H54 (cell line): ENCODE measurements around the gene GPR101.
A peak's percentile ranks its signal among the peaks of the same experiment; 100 is the strongest.
"Not testable (repeated sequence)": the region's sequence is repeated elsewhere in the genome, so short reads cannot be mapped to it uniquely, and the experiment has no call there.

Source experiments
- DNase-seq: peaks from one replicate; pipeline ENCODE4 v3.0.0; 2011; ENCODE audit warnings: low spot score, mixed read lengths; ENCODE audit not compliant: insufficient read length
- FAIRE-seq: peaks from 3 replicates; lab custom pipeline; 2011; peaks lifted over from hg19 to GRCh38; lab: Jason Lieb, UNC
- POLR2A ChIP-seq: IDR thresholded peaks from 2 replicates; pipeline ENCODE4 v1.6.1; 2011; ENCODE audit warnings: low read depth, mild to moderate bottlenecking, low read length

GPR101 gene

DNA sequence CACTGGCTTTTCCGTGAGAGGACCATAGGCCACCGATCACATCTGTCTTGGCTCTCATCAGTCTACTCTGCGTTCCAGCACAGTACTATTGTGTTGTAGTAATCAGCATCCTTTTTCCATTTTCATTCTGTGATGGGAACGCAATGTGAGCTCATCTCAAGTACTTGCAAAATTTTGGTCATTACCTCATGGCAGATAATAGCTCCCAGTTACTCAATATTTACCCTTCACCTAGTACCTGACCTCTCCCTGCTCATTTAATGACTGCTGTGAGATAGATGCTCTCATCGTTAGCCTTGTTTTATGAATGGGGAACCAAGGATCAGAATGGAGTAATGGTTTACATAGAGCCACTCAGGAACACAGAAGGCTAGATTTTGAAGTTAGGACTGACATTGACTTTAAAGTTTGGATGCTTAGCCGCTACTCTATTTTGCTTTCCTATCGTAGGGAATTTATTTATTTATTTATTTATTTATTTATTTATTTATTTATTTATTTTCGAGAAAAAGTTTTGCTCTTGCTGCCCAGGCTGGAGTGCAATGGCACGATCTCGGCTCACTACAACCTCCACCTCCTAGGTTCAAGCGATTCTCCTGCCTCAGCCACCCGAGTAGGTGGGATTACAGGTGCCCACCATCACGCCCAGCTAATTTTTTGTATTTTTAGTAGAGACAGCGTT, 6.5 kb upstream of the GPR101 start:
- DNase-seq (no peak), FAIRE-seq (no peak)
- TF ChIP-seq POLR2A: no peak

DNA sequence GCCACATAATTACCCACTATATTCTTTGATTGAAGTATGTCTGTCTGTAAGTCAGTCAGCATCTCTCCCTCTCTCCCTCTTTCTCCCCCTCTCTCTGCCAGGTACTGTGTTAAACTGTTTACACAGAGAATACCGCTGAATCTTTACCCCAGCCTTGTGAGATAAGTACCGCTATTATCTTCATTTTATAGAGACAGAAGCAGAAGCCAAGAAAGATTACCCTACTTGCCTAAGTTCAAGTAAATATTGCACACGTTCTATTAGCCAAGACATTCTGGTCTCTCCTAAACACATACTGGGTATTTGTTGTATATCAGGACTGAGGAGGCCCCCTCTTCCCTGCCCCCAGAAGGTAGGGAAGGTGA, 695 bp upstream of the GPR101 start:
- DNase-seq (no peak), FAIRE-seq (no peak)
- no peak for TF ChIP-seq POLR2A

DNA sequence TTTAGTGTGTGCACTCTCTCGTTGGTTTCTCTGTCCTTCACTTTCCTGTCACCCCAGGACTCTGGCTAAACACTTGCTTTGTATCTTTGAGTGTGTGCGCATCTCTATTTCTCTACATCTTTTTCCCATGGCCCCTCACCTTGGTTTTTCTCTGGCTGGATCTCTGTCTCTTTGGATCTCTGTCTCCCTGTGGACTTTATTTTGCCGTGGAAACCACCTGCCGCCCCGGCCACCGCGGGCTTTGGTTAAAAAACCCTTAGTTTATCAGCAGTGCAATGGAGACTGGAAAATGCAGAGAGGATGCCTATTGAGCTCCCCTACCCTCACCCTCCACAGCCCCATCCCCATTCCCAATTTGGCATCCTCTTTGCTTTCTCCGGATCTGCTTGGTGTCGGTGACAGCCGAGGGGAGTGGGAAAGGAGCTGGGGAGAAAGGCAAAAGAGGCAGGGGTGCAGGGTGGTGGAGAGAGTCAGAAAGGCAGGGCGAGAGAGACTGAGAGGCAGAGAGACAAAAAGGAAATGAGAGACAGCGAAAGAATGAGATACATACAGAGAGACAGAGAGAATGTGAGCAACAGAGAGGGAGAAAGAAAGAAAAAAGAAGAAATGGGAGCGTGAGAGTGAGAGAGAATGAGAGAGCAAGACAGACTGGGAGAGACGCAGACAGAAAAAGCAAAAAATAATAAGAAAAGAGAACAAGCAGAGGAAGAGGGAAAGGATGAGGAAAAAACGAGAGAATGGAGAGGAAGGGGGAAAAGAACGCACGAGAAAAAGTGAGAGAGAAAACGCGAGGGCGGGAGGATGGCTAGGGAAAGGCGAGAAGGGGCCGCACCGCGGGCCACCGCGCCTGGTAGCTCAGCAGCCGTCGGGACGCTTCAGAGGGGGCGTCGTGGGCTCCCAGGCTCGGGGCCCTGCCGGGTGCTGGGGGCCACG, 688 bp downstream of the GPR101 start:
- FAIRE-seq: no peak

DNA sequence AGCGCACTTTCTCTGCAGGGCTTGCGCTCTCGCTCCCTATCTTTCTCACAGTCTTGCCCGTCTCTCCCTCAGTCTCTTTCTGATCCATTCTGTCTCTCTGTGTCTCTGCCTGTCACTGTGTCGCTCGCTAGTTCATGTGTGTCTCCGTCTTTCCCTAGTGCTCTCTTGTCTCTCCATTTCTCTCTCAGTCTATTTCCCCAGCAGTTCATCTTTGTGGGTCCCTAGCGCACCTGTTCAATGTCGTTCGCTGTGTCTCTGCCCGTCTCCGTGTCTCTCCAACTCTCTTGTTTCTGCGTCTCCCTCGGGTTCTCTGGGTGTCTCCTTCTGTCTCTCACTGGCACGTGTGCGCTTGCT, 1.5 kb downstream of the GPR101 start:
- DNase-seq: no peak
- TF ChIP-seq POLR2A: no peak
- FAIRE-seq: no peak

More for the DNA sequence above, 688 bp downstream of the GPR101 start:
- DNase-seq: no peak
- no peak for TF ChIP-seq POLR2A

DNA sequence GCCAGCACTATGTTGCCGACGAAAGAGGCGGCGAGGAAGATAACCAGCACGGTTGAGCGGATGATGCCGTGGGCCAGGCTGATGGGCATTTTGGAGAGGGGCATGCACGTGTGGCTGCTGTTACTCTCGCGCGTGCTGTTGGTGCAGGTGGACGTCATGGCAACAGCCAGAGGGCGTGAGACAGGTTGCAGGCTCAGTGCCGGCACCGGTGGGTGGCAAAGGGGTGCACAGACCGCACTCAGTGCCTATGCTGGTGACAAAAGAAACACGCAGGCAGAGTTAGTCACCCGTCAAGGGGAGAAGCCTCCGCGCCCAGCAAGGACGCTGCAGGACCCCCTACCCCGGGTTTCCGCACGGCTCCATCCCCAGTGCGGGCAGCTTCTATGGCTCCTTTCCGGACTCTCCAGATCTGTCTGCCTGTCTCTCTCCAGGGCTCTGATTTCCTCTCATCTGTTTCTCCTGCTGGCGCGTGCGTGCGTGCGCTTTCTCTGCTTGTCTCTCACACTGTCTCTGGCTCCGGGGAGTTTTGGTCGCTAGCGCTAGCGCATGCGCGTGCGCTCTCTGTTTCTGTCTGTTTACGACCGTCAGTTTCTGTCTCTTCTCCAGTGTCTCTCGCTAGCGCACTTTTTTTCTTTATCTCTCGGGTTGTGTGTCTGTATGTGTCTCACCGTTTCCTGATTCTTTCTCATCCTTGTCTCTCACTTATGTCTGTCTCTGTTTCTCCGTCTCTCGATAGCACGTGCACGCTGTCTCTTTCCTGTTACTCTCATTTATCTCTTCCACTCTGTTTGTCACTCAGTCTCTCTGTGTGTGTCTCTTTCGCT, 2.1 kb downstream of the GPR101 start:
- TF ChIP-seq POLR2A: no peak
- DNase-seq (no peak), FAIRE-seq (no peak)

DNA sequence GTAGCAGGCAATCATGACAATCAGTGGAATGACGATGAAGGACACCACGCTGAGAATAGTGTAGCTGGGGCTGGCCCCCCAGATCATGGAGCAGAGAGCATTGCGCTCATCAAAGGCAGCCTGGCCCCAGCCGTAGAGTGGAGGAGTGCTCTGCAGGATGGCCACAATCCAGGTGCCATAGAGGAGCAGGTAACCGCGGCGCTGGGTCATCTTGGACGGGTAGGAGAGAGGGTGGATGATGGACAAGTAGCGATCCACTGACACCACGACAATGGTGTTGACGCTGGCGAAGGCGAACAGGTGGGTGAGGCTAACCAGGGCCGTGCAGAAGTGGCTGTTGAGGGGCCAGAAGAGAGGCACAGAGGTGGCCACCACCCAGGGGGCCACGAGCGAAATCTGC, 2.8 kb downstream of the GPR101 start:
- FAIRE-seq: no peak
- no peak for TF ChIP-seq POLR2A
- DNase-seq: no peak

DNA sequence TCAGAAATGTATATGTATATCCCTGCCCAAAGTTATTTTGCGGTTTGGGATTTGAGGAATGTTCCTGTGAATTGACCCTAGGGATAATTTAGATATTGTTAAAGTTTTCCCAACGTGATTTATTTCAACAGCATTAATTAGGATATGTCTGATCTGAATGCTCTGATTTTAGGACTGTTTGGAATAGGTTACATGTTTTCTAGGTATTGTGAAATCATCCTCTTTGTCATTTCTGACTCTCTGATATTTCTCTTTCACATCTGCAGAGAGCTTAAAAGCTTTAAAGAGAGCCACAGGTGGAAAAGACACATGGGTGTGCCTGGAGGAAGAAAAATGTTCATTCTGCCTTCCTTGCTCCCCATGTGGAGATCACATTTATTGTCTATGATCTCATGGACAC, 5.1 kb downstream of the GPR101 start:
- FAIRE-seq (no peak), DNase-seq (no peak)
- TF ChIP-seq POLR2A: no peak

DNA sequence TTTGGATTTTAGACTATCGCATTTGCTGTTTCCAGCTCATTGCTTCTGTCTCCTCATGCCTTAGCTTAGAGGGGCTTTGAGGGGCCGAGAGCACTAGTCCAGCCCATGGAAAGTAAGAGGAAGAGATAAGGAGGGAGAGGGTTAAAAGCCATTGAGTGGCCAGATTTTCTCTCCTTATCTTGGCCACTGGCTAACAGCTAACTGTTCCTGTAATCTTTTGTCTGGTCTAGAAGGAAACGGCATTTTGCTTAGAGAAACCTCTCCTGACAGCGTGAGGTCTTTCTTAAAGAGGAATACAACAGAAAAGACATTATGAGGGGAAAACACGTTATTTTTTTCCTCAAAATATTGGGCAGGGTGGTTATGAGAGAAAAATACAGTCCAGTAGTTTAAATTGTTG, 7.9 kb downstream of the GPR101 start:
- no peak for TF ChIP-seq POLR2A
- no peak for DNase-seq
- FAIRE-seq: no peak

DNA sequence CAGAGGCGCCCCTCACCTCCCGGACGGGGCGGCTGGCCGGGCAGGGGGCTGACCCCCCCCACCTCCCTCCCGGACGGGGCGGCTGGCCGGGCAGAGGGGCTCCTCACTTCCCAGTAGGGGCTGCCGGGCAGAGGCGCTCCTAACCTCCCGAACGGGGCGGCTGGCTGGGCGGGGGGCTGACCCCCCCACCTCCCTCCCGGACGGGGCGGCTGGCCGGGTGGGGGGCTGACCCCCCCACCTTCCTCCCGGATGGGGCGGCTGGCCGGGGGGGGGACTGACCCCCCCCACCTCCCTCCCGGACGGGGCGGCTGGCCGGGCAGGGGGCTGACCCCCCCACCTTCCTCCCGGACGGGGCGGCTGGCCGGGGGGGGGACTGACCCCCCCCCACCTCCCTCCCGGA, 33.6 kb downstream of the GPR101 start:
- FAIRE-seq, DNase-seq: not testable (repeated sequence)

DNA sequence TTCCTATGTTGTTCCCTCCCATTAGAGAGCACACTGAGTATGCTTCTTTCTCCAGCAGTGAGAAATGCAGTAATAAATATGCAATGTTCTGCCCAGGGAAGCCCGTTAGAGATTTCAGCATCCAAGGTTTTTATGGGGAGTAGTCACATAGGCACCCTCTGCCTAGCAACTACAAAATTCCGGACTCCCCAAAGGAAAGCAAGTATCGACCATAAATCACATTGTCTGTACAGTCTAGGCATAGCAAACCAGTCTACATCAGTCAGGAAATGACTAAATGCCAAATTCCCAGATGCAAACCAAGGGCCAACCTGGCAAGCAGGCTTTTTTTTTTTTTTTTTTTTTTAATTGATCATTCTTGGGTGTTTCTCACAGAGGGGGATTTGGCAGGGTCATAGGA, 34.8 kb downstream of the GPR101 start:
- TF ChIP-seq POLR2A: no peak
- peak; percentile 12 for DNase-seq
- peak; percentile 91 for FAIRE-seq
